ENCODE data around the gene NDUFAF7.

NDUFAF7 gene

DNA sequence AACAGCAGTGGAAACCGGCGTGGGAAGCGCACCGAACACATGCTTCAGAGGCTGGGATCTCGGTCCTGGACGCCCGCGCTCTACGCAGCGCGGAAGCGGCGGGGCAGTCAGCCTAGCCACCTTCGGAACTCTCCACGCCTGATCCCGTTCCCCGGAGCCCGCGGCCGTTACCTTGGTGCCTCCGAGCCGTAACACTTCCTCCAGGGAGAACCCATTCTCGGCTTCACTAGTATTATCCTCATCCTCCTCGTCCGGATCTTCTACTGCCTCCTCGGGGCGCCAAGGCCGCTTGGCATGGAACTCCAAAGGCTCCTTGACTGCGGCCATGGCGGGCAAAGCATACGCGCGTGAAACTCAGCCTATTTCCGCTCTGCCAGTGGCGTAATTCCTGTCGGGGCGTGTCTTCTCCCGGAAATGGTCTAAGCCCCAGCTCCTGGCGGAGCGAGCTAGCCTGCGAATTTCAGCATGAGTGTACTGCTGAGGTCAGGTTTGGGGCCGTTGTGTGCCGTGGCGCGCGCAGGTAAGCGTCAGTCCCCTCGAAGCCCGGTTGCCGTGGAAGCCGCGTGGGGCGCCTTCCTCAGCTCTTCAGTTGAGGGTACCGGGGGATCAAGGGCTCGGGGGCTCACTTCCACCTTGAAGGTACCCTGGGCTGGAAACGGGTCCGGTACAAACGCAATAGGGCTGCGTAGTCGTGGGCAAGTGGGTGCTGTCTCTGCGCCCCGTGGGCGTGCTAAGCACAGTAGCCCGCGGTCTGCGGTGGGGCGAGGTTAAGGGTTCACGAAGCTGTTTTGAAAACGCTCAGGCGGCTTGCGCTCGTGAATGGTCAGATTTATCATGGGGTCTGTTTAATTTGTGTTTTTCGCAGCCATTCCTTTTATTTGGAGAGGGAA is at the start of gene NDUFAF7, which contains the start of gene CEBPZ (continued):
- TF ChIP-seq, protein P1, sequence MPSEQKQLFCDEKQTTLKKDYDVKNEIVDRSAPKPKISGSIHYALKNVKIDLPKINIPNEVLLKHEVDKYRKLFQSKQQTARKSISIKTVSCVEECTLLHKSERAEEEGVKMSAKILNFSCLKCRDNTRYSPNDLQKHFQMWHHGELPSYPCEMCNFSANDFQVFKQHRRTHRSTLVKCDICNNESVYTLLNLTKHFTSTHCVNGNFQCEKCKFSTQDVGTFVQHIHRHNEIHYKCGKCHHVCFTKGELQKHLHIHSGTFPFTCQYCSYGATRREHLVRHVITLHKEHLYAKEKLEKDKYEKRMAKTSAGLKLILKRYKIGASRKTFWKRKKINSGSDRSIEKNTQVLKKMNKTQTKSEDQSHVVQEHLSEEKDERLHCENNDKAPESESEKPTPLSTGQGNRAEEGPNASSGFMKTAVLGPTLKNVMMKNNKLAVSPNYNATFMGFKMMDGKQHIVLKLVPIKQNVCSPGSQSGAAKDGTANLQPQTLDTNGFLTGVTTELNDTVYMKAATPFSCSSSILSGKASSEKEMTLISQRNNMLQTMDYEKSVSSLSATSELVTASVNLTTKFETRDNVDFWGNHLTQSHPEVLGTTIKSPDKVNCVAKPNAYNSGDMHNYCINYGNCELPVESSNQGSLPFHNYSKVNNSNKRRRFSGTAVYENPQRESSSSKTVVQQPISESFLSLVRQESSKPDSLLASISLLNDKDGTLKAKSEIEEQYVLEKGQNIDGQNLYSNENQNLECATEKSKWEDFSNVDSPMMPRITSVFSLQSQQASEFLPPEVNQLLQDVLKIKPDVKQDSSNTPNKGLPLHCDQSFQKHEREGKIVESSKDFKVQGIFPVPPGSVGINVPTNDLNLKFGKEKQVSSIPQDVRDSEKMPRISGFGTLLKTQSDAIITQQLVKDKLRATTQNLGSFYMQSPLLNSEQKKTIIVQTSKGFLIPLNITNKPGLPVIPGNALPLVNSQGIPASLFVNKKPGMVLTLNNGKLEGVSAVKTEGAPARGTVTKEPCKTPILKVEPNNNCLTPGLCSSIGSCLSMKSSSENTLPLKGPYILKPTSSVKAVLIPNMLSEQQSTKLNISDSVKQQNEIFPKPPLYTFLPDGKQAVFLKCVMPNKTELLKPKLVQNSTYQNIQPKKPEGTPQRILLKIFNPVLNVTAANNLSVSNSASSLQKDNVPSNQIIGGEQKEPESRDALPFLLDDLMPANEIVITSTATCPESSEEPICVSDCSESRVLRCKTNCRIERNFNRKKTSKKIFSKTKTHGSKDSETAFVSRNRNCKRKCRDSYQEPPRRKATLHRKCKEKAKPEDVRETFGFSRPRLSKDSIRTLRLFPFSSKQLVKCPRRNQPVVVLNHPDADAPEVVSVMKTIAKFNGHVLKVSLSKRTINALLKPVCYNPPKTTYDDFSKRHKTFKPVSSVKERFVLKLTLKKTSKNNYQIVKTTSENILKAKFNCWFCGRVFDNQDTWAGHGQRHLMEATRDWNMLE (tag by site-specific recombination; conservative IDR thresholded peaks at IDR 0.05; ENCODE audit: low read depth), result peak; percentile 75
- TF ChIP-seq ZBTB21 (tag by site-specific recombination; IDR thresholded peaks at IDR 0.05) (peak; percentile 95), YY2 (tag by site-specific recombination; IDR thresholded peaks at IDR 0.05) (peak; percentile 74; the same call in 1 of the 2 replicates), EGR2 (tag by site-specific recombination; IDR thresholded peaks at IDR 0.05; ENCODE audit: low read depth) (peak; percentile 51; the same call in 1 of the 2 replicates), SP7 (tag by site-specific recombination; IDR thresholded peaks at IDR 0.05) (peak; percentile 65; the same call in 1 of the 2 replicates), ZEB2 (tag by site-specific recombination; IDR thresholded peaks at IDR 0.05) (0 out of 2 replicates have a peak, but pooled peaks have one; percentile 27), ZNF169 (tag by site-specific recombination; IDR thresholded peaks at IDR 0.05) (no peak), ZNF76 (tag by site-specific recombination; IDR thresholded peaks at IDR 0.05; ENCODE audit: borderline replicate concordance, low read depth) (0 out of 2 replicates have a peak, but pooled peaks have one; percentile 12), HOXC10 (CRISPR knock-in tag; IDR thresholded peaks at IDR 0.05) (no peak), ZNF660 (tag by site-specific recombination; IDR thresholded peaks at IDR 0.05) (no peak), ZNF473 (tag by site-specific recombination; IDR thresholded peaks at IDR 0.05) (no peak), ZBTB8A (tag by site-specific recombination; IDR thresholded peaks at IDR 0.05) (peak; percentile 56), KLF9 (tag by site-specific recombination; IDR thresholded peaks at IDR 0.05; ENCODE audit: low read depth) (0 out of 2 replicates have a peak, but pooled peaks have one; percentile 39), ZNF558 (tag by site-specific recombination; IDR thresholded peaks at IDR 0.05) (no peak), ZNF596 (tag by site-specific recombination; IDR thresholded peaks at IDR 0.05) (no peak), YY1 (tag by site-specific recombination; IDR thresholded peaks at IDR 0.05) (peak; percentile 80; the same call in 1 of the 2 replicates), ZXDB (tag by site-specific recombination; IDR thresholded peaks at IDR 0.05) (peak; percentile 71)
- TF ChIP-seq, protein P2, sequence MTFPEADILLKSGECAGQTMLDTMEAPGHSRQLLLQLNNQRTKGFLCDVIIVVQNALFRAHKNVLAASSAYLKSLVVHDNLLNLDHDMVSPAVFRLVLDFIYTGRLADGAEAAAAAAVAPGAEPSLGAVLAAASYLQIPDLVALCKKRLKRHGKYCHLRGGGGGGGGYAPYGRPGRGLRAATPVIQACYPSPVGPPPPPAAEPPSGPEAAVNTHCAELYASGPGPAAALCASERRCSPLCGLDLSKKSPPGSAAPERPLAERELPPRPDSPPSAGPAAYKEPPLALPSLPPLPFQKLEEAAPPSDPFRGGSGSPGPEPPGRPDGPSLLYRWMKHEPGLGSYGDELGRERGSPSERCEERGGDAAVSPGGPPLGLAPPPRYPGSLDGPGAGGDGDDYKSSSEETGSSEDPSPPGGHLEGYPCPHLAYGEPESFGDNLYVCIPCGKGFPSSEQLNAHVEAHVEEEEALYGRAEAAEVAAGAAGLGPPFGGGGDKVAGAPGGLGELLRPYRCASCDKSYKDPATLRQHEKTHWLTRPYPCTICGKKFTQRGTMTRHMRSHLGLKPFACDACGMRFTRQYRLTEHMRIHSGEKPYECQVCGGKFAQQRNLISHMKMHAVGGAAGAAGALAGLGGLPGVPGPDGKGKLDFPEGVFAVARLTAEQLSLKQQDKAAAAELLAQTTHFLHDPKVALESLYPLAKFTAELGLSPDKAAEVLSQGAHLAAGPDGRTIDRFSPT (tag by site-specific recombination; IDR thresholded peaks at IDR 0.05), result peak; percentile 52; the same call in 1 of the 2 replicates
- TF ChIP-seq, protein P3, sequence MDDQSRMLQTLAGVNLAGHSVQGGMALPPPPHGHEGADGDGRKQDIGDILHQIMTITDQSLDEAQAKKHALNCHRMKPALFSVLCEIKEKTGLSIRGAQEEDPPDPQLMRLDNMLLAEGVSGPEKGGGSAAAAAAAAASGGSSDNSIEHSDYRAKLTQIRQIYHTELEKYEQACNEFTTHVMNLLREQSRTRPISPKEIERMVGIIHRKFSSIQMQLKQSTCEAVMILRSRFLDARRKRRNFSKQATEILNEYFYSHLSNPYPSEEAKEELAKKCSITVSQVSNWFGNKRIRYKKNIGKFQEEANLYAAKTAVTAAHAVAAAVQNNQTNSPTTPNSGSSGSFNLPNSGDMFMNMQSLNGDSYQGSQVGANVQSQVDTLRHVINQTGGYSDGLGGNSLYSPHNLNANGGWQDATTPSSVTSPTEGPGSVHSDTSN (CRISPR knock-in tag; IDR thresholded peaks at IDR 0.05), result peak; percentile 92
- TF ChIP-seq, protein P4, sequence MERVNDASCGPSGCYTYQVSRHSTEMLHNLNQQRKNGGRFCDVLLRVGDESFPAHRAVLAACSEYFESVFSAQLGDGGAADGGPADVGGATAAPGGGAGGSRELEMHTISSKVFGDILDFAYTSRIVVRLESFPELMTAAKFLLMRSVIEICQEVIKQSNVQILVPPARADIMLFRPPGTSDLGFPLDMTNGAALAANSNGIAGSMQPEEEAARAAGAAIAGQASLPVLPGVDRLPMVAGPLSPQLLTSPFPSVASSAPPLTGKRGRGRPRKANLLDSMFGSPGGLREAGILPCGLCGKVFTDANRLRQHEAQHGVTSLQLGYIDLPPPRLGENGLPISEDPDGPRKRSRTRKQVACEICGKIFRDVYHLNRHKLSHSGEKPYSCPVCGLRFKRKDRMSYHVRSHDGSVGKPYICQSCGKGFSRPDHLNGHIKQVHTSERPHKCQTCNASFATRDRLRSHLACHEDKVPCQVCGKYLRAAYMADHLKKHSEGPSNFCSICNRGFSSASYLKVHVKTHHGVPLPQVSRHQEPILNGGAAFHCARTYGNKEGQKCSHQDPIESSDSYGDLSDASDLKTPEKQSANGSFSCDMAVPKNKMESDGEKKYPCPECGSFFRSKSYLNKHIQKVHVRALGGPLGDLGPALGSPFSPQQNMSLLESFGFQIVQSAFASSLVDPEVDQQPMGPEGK (tag by site-specific recombination; IDR thresholded peaks at IDR 0.05), result no peak
- TF ChIP-seq, protein P5, sequence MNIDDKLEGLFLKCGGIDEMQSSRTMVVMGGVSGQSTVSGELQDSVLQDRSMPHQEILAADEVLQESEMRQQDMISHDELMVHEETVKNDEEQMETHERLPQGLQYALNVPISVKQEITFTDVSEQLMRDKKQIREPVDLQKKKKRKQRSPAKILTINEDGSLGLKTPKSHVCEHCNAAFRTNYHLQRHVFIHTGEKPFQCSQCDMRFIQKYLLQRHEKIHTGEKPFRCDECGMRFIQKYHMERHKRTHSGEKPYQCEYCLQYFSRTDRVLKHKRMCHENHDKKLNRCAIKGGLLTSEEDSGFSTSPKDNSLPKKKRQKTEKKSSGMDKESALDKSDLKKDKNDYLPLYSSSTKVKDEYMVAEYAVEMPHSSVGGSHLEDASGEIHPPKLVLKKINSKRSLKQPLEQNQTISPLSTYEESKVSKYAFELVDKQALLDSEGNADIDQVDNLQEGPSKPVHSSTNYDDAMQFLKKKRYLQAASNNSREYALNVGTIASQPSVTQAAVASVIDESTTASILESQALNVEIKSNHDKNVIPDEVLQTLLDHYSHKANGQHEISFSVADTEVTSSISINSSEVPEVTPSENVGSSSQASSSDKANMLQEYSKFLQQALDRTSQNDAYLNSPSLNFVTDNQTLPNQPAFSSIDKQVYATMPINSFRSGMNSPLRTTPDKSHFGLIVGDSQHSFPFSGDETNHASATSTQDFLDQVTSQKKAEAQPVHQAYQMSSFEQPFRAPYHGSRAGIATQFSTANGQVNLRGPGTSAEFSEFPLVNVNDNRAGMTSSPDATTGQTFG (tag by site-specific recombination; IDR thresholded peaks at IDR 0.05; ENCODE audit: borderline replicate concordance), result no peak

Data from HEK293 (cell line).